ENCODE measurements around the gene GORASP1. TPM values are rescaled to one million over a fixed set of nuclear protein-coding genes. Genes with fewer than 3 reads are reported as not detected.
A peak's percentile ranks its signal among the peaks of the same experiment; 100 is the strongest.

The GORASP1 gene
- total and polyA plus RNA-seq, 10 donors, result 20.6 to 74.5 (median 62.2) TPM

GRCh38 chr3:39052583-39052982 is 54.8 kb downstream of the GORASP1 start:
- H3K27ac ChIP-seq, result peak overlapping the region in 7 of 8 donors; percentile 91 to 95 (median 92)
- no peak for DNase-seq
- peaks cover 0 to under 1% (median 0%) of the 10 kb centered on the region in 6 donors for H3K36me3 ChIP-seq
- intact Hi-C loops (cut with DNase I; ENCODE audit: low total_unique reads), result no loop called here
- peaks cover 13 to 75% (median 43%) of the 10 kb centered on the region in 6 donors for H3K4me1 ChIP-seq
- peak overlapping the region; percentile 82 to 99 (median 96) for H3K4me3 ChIP-seq
- TF ChIP-seq POLR2A (IDR thresholded peaks at IDR 0.05), result no peak
- TF ChIP-seq POLR2AphosphoS5 (IDR thresholded peaks at IDR 0.05), result no peak
- TF ChIP-seq CTCF (IDR thresholded peaks at IDR 0.05 in 8 of 11, conservative IDR thresholded peaks at IDR 0.05 in 3 of 11), result no peak
- WGBS, 5 donors, result 1 to 3% (median 1%) methylated on average over 11 of the region's 11 CpGs
- H3K27me3 ChIP-seq (replicated peaks in 1 of 7), result no peaks in the 10 kb centered on the region
- H3K9me3 ChIP-seq, result no peaks in the 10 kb centered on the region

- Histone ChIP-seq H3K4me3 (peak within 1 kb of the TSS; percentile 82 to 99 (median 96)), H3K27me3 (replicated peaks in 1 of 7) (no peaks in the 10 kb centered on the region), H3K4me1 (peaks cover 13 to 68% (median 42%) of the 10 kb centered on the region in 6 donors), H3K36me3 (no peaks in the 10 kb centered on the region), H3K9me3 (no peaks in the 10 kb centered on the region), H3K27ac (peak within 1 kb of the TSS; percentile 91 to 95 (median 92))
- WGBS, 5 donors, result 0 to 2% (median 0%) methylated on average over 26 to 68 of the region's 68 CpGs
- TF ChIP-seq POLR2A (IDR thresholded peaks at IDR 0.05) (peak in 2 of 3 donors; percentile 88 to 93), CTCF (IDR thresholded peaks at IDR 0.05 in 8 of 11, conservative IDR thresholded peaks at IDR 0.05 in 3 of 11) (peak in 2 of 11 experiments; percentile 12 to 20), POLR2AphosphoS5 (IDR thresholded peaks at IDR 0.05) (peak; percentile 94 to 100 (median 99))
- intact Hi-C loops (cut with DNase I; ENCODE audit: low total_unique reads), result no loop called here
- peak; percentile 99 for DNase-seq
These were observed 55.5 kb downstream of the GORASP1 start, which contains the start of the genes SCN11A and WDR48 for GRCh38 chr3:39051649-39052561. SCN11A (minus strand) TSS chr3:39051944; CDS start chr3:38950362, 101,582 bp downstream. WDR48 (plus strand) TSS chr3:39052016; CDS start chr3:39052026, 10 bp downstream.

- H3K4me3 ChIP-seq, result no peak overlapping the region
- DNase-seq, result no peak
- H3K36me3 ChIP-seq, result no peaks in the 10 kb centered on the region
- H3K4me1 ChIP-seq, result peaks cover 13 to 52% (median 36%) of the 10 kb centered on the region in 6 donors
- no peaks in the 10 kb centered on the region for H3K9me3 ChIP-seq
- no peak for TF ChIP-seq POLR2AphosphoS5 (IDR thresholded peaks at IDR 0.05)
- no peak for TF ChIP-seq CTCF (IDR thresholded peaks at IDR 0.05 in 8 of 11, conservative IDR thresholded peaks at IDR 0.05 in 3 of 11)
- TF ChIP-seq POLR2A (IDR thresholded peaks at IDR 0.05), result no peak
- H3K27ac ChIP-seq, result peak overlapping the region in 2 of 8 donors; percentile 50 to 95
- no peaks in the 10 kb centered on the region for H3K27me3 ChIP-seq (replicated peaks in 1 of 7)
- intact Hi-C loops (cut with DNase I; ENCODE audit: low total_unique reads), result no loop called here
These were observed 57.4 kb downstream of the GORASP1 start for GRCh38 chr3:39050029-39050428.

Small RNA genes lying within 50 kb of the gene (microRNA-seq; reads per million reads assigned to microRNA genes)
- gene MIR6822, result 0 to 0.57 (median 0.36) reads per million in 3 donors

Other genes starting within 250 kb of the GORASP1 start
- gene SCN11A, start 55.7 kb downstream of the GORASP1 start, total RNA-seq, result 1 to 10 TPM in 6 of 7 donors, under 1 TPM in 1; 0.65 to 6.0 (median 3.4) TPM
- gene SCN11A, start 55.7 kb downstream of the GORASP1 start, polyA plus RNA-seq, result 1 to 10 TPM in 2 of 3 donors, under 1 TPM in 1; 0.26 to 2.6 (median 1.5) TPM
- 10 to 100 TPM; 32.7 to 45.0 (median 36.9) TPM for gene WDR48, start 55.6 kb downstream of the GORASP1 start, total RNA-seq
- 10 to 100 TPM; 11.1 to 13.4 (median 12.7) TPM for gene WDR48, start 55.6 kb downstream of the GORASP1 start, polyA plus RNA-seq
- 10 to 100 TPM; 11.6 to 17.5 (median 13.2) TPM for gene TTC21A, start 53 bp upstream of the GORASP1 start, total RNA-seq
- 10 to 100 TPM; 15.2 to 34.3 (median 18.6) TPM for gene TTC21A, start 53 bp upstream of the GORASP1 start, polyA plus RNA-seq
- gene CSRNP1, start 46.0 kb upstream of the GORASP1 start, total RNA-seq, result 10 to 100 TPM; 18.2 to 57.0 (median 34.6) TPM
- 10 to 100 TPM in 2 of 3 donors, 1 to 10 TPM in 1; 7.1 to 15.1 (median 10.2) TPM for gene CSRNP1, start 46.0 kb upstream of the GORASP1 start, polyA plus RNA-seq
- under 1 TPM in 4 of 7 donors, not detected in 3; 0.09 to 0.70 (median 0.39) TPM for gene XIRP1, start 85.0 kb upstream of the GORASP1 start, total RNA-seq
- gene XIRP1, start 85.0 kb upstream of the GORASP1 start, polyA plus RNA-seq, result under 1 TPM; 0.06 to 0.30 (median 0.12) TPM
- gene CX3CR1, start 172.4 kb upstream of the GORASP1 start, total RNA-seq, result 10 to 100 TPM in 2 of 7 donors, 1 to 10 TPM in 5; 5.1 to 15.0 (median 7.2) TPM
- under 1 TPM; 0.09 to 0.80 (median 0.35) TPM for gene CX3CR1, start 172.4 kb upstream of the GORASP1 start, polyA plus RNA-seq
- 1 to 10 TPM in 1 of 7 donors, under 1 TPM in 5, not detected in 1; 0.46 to 2.1 (median 0.68) TPM for gene CCR8, start 222.1 kb upstream of the GORASP1 start, total RNA-seq
- gene CCR8, start 222.1 kb upstream of the GORASP1 start, polyA plus RNA-seq, result under 1 TPM in 1 of 3 donors, not detected in 2; 0.06 TPM

All from spleen (tissue), 11 donors.